ENCODE data around the gene PAM16. TPM values are rescaled to one million over a fixed set of nuclear protein-coding genes. Genes with fewer than 3 reads are reported as not detected.

PAM16 gene
- total RNA-seq, 2 donors from 2014 or later = 57.7 to 66.2 TPM

DNA sequence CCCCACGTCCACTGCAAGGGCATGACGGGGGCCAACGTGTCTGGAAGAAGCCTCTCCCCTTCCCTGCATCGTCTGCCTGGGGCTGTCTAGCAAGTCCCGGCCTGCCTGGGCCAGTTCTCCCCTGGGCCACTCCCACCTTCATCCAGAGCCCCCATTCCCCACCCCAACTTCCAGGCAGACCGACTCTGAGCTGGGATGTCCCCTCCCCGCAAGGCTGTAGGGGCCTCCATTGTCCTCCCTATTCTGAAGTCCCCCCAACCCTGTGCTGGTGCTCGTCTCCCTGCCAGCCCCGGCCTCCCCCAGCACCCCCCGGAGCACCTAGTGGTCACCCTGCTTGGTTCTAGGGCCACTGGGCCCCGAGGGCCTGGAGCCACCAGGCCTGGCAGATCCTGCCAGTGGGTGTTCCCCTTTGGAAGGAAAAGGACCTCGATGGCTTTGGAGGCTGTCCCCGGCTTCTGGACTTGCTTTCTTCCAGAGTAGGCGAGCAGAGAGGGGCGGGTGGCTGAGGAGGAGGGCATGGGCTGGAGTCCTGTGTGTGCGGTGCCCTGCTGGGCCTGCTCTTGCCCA lies 30.5 kb downstream of the PAM16 start:
- Histone ChIP-seq H3K9ac (ENCODE audit: extremely low read depth, low read length, poor library complexity, severe bottlenecking) (no peak overlapping the region), H3K27ac (ENCODE audit: low read depth, low read length) (no peak overlapping the region), H3K4me1 (ENCODE audit: control insufficient read depth, insufficient read depth, low read length) (peaks cover 20% of the 10 kb centered on the region), H3K4me3 (ENCODE audit: low read length) (no peak overlapping the region), H3K36me3 (ENCODE audit: control insufficient read depth, insufficient read depth, low read length) (no peaks in the 10 kb centered on the region), H3K9me3 (ENCODE audit: control insufficient read depth, low read length) (no peaks in the 10 kb centered on the region), H3K27me3 (ENCODE audit: control insufficient read depth, insufficient read depth, low read length, poor library complexity, severe bottlenecking) (no peaks in the 10 kb centered on the region)
- 79 to 90% methylated on average over 4 to 16 of the region's 16 CpGs for WGBS, 2 experiments (ENCODE audit: insufficient coverage in 1 of 2, insufficient read length in 1 of 2)
- Mint-ChIP-seq H3K27me3 (ENCODE audit: insufficient read depth) (no peaks in the 10 kb centered on the region), H3K4me3 (no peak overlapping the region), H3K36me3 (ENCODE audit: low read depth) (no peaks in the 10 kb centered on the region), H3K9me3 (no peaks in the 10 kb centered on the region), H3K4me1 (peaks cover 8% of the 10 kb centered on the region), H3K27ac (no peak overlapping the region)
- TF ChIP-seq, protein P1, sequence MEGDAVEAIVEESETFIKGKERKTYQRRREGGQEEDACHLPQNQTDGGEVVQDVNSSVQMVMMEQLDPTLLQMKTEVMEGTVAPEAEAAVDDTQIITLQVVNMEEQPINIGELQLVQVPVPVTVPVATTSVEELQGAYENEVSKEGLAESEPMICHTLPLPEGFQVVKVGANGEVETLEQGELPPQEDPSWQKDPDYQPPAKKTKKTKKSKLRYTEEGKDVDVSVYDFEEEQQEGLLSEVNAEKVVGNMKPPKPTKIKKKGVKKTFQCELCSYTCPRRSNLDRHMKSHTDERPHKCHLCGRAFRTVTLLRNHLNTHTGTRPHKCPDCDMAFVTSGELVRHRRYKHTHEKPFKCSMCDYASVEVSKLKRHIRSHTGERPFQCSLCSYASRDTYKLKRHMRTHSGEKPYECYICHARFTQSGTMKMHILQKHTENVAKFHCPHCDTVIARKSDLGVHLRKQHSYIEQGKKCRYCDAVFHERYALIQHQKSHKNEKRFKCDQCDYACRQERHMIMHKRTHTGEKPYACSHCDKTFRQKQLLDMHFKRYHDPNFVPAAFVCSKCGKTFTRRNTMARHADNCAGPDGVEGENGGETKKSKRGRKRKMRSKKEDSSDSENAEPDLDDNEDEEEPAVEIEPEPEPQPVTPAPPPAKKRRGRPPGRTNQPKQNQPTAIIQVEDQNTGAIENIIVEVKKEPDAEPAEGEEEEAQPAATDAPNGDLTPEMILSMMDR (conservative IDR thresholded peaks at IDR 0.05) = no peak
- peak; percentile 43 for DNase-seq

DNA sequence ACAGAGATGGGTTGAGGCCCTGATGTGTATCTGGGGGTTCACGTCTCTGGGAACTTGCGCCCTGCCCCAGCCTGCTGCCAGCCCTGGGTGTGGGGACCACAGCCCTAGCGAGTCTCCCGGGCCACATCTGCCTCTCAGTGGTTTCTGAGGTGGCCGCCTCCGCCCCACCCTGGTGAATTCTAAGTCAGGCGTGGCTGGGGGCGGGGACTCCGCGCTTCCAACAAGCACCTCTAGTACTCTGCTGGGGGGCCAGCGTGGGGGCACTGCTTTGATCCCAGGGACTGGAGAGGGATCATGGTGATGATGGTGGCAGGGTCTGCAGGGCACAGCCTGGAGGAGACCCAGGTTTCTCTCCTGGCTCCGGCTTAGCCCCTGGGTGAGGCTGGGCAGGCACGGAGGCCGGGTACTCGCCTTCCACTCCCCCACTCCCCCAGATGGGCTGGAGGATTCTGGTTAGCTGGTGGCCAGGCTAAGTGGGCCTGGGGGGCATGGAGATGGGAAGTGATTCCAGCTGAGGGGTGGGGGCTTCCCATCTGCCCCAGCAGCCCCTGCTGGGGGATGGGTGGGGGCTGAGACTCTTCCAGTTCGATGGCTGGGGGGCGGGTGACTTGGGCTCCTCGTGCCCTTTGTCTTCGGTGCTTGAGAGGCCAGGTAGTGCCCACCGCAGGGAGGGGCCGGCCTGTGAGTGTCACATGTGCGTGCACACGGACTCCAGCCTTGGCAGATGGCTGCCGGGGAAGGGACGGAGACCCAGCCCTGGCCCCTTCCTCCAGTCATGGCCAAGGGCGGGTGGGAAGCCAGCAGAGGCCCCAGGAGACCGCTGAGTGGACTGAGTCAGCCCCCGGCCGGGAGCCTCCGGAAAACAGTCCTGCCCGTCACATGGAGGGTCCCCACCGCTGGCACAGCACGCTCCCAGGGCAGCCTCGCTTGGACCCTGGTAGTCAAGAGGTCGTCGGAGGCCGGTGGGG lies 31.4 kb downstream of the PAM16 start:
- Histone ChIP-seq H3K4me1 (ENCODE audit: control insufficient read depth, insufficient read depth, low read length) (peaks cover 20% of the 10 kb centered on the region), H3K9me3 (ENCODE audit: control insufficient read depth, low read length) (no peaks in the 10 kb centered on the region), H3K4me3 (ENCODE audit: low read length) (no peak overlapping the region), H3K36me3 (ENCODE audit: control insufficient read depth, insufficient read depth, low read length) (no peaks in the 10 kb centered on the region), H3K27me3 (ENCODE audit: control insufficient read depth, insufficient read depth, low read length, poor library complexity, severe bottlenecking) (peaks cover 3% of the 10 kb centered on the region), H3K9ac (ENCODE audit: extremely low read depth, low read length, poor library complexity, severe bottlenecking) (no peak overlapping the region), H3K27ac (ENCODE audit: low read depth, low read length) (no peak overlapping the region)
- 89 to 91% methylated on average over 26 to 37 of the region's 37 CpGs for WGBS, 2 experiments (ENCODE audit: insufficient coverage in 1 of 2, insufficient read length in 1 of 2)
- H3K27ac Mint-ChIP-seq = no peak overlapping the region
- peaks cover 8% of the 10 kb centered on the region for H3K4me1 Mint-ChIP-seq
- no peak overlapping the region for H3K4me3 Mint-ChIP-seq
- H3K27me3 Mint-ChIP-seq (ENCODE audit: insufficient read depth) = peaks cover 4% of the 10 kb centered on the region
- H3K9me3 Mint-ChIP-seq = no peaks in the 10 kb centered on the region
- TF ChIP-seq, protein P1 (conservative IDR thresholded peaks at IDR 0.05) = no peak
- no peak for DNase-seq
- no peaks in the 10 kb centered on the region for H3K36me3 Mint-ChIP-seq (ENCODE audit: low read depth)

GRCh38 chr16:4318967-4319366 lies 32.2 kb downstream of the PAM16 start:
- Histone ChIP-seq H3K27ac (ENCODE audit: low read depth, low read length) (no peak overlapping the region), H3K9ac (ENCODE audit: extremely low read depth, low read length, poor library complexity, severe bottlenecking) (no peak overlapping the region), H3K4me3 (ENCODE audit: low read length) (no peak overlapping the region), H3K27me3 (ENCODE audit: control insufficient read depth, insufficient read depth, low read length, poor library complexity, severe bottlenecking) (peaks cover 11% of the 10 kb centered on the region), H3K36me3 (ENCODE audit: control insufficient read depth, insufficient read depth, low read length) (no peaks in the 10 kb centered on the region), H3K9me3 (ENCODE audit: control insufficient read depth, low read length) (no peaks in the 10 kb centered on the region), H3K4me1 (ENCODE audit: control insufficient read depth, insufficient read depth, low read length) (peaks cover 19% of the 10 kb centered on the region)
- TF ChIP-seq, protein P1 (conservative IDR thresholded peaks at IDR 0.05) = no peak
- WGBS, 2 experiments (ENCODE audit: insufficient coverage in 1 of 2, insufficient read length in 1 of 2) = 84 to 100% methylated on average over 1 to 5 of the region's 5 CpGs
- no peaks in the 10 kb centered on the region for H3K36me3 Mint-ChIP-seq (ENCODE audit: low read depth)
- DNase-seq = no peak
- H3K4me3 Mint-ChIP-seq = no peak overlapping the region
- no peaks in the 10 kb centered on the region for H3K9me3 Mint-ChIP-seq
- H3K27ac Mint-ChIP-seq = no peak overlapping the region
- peaks cover 12% of the 10 kb centered on the region for H3K27me3 Mint-ChIP-seq (ENCODE audit: insufficient read depth)
- peaks cover 8% of the 10 kb centered on the region for H3K4me1 Mint-ChIP-seq

Data from endodermal cell (in vitro differentiated cells).